ENCODE measurements around the gene ATP2C1. TPM values are rescaled to one million over a fixed set of nuclear protein-coding genes. Genes with fewer than 3 reads are reported as not detected.
A peak's percentile ranks its signal among the peaks of the same experiment; 100 is the strongest.

The ATP2C1 gene
- total and polyA plus RNA-seq, 4 donors, result 21.8 to 67.5 (median 43.3) TPM

DNA sequence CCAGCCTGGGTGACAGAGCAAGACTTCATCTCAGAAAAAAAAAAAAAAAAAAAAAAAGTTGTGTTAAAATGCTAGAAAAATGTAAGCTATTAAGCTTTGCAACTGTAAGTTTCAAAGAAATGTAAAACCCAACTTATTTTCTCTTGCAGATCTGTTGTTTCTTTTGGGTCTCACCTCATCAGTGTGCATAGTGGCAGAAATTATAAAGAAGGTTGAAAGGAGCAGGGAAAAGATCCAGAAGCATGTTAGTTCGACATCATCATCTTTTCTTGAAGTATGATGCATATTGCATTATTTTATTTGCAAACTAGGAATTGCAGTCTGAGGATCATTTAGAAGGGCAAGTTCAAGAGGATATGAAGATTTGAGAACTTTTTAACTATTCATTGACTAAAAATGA is 107.2 kb downstream of the ATP2C1 start:
- Histone ChIP-seq H3K9me3 (ENCODE audit: control insufficient read depth, low read length) (no peaks in the 10 kb centered on the region), H3K4me1 (ENCODE audit: control insufficient read depth in 1 of 2, insufficient read depth in 2 of 2, low read length in 2 of 2) (no peaks in the 10 kb centered on the region), H3K4me3 (ENCODE audit: low read length in 2 of 2) (no peak overlapping the region), H3K27me3 (ENCODE audit: control insufficient read depth in 1 of 2, insufficient read depth in 2 of 2, low read length in 1 of 2) (no peaks in the 10 kb centered on the region), H3K36me3 (ENCODE audit: control insufficient read depth in 1 of 2, insufficient read depth in 2 of 2, low read length in 1 of 2) (no peaks in the 10 kb centered on the region), H3K27ac (ENCODE audit: low read depth in 1 of 2, low read length in 2 of 2) (no peak overlapping the region)
- WGBS, 2 donors, result 62 to 76% methylated on average over 1 of the region's 1 CpG
- ATAC-seq (ENCODE audit: low FRiP score), result no peak
- DNase-seq, result no peak
- intact Hi-C loops (cut with DNase I), result no loop called here

DNA sequence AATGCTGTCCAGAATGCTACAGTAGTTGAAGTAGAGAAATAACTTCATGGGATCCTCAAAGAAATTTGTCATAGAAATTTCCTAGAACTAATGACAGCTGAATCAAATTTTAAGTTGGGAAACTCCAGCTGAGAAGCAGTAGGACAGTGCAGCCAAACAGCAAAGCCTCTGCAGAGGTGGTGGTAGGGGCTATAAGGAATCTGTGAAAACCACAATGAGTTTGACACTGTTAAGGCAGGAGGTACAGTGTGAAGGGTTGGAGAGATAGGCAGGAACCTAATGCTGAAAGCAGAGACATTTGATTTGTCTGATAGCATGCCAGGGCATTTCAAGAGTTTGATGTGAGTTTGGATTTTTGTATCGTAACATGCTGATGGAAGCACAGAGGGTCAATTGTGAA is 110.7 kb downstream of the ATP2C1 start:
- ATAC-seq (ENCODE audit: low FRiP score) (no peak), DNase-seq (no peak)
- Histone ChIP-seq H3K9me3 (ENCODE audit: control insufficient read depth, low read length) (no peaks in the 10 kb centered on the region), H3K4me1 (ENCODE audit: control insufficient read depth in 1 of 2, insufficient read depth in 2 of 2, low read length in 2 of 2) (no peaks in the 10 kb centered on the region), H3K27ac (ENCODE audit: low read depth in 1 of 2, low read length in 2 of 2) (no peak overlapping the region), H3K27me3 (ENCODE audit: control insufficient read depth in 1 of 2, insufficient read depth in 2 of 2, low read length in 1 of 2) (no peaks in the 10 kb centered on the region), H3K36me3 (ENCODE audit: control insufficient read depth in 1 of 2, insufficient read depth in 2 of 2, low read length in 1 of 2) (peaks cover 0 to 2% of the 10 kb centered on the region in 2 donors), H3K4me3 (ENCODE audit: low read length in 2 of 2) (no peak overlapping the region)
- intact Hi-C loops (cut with DNase I), result no loop called here
- WGBS, 2 donors, result 94 to 98% methylated on average over 1 of the region's 1 CpG

DNA sequence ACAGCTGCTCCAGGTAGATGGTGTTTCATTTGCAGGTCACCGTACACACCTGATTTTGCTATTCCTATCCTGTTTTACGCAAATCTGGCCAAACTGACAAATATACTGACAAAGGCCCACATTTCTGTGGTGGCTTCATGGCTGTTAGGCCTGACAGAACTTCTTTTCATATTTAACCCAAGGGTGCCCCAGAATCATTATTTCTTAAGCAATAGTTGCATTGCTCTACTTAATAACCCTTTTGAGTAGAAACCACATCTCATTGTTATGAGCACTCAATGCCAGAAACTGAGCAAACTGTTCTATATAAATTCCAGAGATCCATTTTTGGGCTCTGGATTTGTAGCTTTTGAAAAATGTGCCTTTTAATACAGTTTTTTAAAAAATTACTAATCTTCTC is 113.4 kb downstream of the ATP2C1 start:
- DNase-seq, result no peak
- intact Hi-C loops (cut with DNase I), result no loop called here
- peaks cover 0 to 4% of the 10 kb centered on the region in 2 donors for H3K36me3 ChIP-seq (ENCODE audit: control insufficient read depth in 1 of 2, insufficient read depth in 2 of 2, low read length in 1 of 2)

DNA sequence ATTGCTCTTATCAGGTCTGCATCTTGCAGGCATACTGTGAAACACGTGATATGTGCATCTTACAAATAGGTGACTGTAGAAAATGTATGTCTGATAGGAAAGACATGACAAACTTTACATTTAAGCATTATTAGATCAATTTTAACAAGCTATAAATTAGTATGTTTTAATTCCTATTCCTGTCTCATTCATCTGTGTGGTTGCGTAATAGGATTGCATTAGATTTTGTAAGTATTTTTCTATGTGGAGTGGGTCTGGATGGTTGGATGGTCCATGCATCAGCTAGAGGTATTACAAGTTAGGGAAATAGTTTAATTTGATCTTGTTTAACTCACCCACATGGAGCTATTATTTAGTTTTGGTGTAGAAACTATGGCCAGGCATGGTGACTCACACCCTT is 113.9 kb downstream of the ATP2C1 start:
- Histone ChIP-seq H3K4me1 (ENCODE audit: control insufficient read depth in 1 of 2, insufficient read depth in 2 of 2, low read length in 2 of 2) (no peaks in the 10 kb centered on the region), H3K27ac (ENCODE audit: low read depth in 1 of 2, low read length in 2 of 2) (no peak overlapping the region), H3K36me3 (ENCODE audit: control insufficient read depth in 1 of 2, insufficient read depth in 2 of 2, low read length in 1 of 2) (peaks cover 0 to 4% of the 10 kb centered on the region in 2 donors), H3K4me3 (ENCODE audit: low read length in 2 of 2) (no peak overlapping the region), H3K9me3 (ENCODE audit: control insufficient read depth, low read length) (no peaks in the 10 kb centered on the region), H3K27me3 (ENCODE audit: control insufficient read depth in 1 of 2, insufficient read depth in 2 of 2, low read length in 1 of 2) (no peaks in the 10 kb centered on the region)
- intact Hi-C loops (cut with DNase I), result no loop called here
- ATAC-seq (ENCODE audit: low FRiP score) (no peak), DNase-seq (no peak)
- WGBS, 2 donors, result 95 to 96% methylated on average over 2 of the region's 2 CpGs

More for the DNA sequence above, 113.4 kb downstream of the ATP2C1 start:
- no peaks in the 10 kb centered on the region for H3K9me3 ChIP-seq (ENCODE audit: control insufficient read depth, low read length)
- H3K27me3 ChIP-seq (ENCODE audit: control insufficient read depth in 1 of 2, insufficient read depth in 2 of 2, low read length in 1 of 2), result no peaks in the 10 kb centered on the region
- no peak overlapping the region for H3K27ac ChIP-seq (ENCODE audit: low read depth in 1 of 2, low read length in 2 of 2)
- H3K4me1 ChIP-seq (ENCODE audit: control insufficient read depth in 1 of 2, insufficient read depth in 2 of 2, low read length in 2 of 2), result no peaks in the 10 kb centered on the region
- whole genome bisulfite sequencing, 2 donors, result 96 to 100% methylated on average over 2 of the region's 2 CpGs
- no peak for ATAC-seq (ENCODE audit: low FRiP score)
- no peak overlapping the region for H3K4me3 ChIP-seq (ENCODE audit: low read length in 2 of 2)

DNA sequence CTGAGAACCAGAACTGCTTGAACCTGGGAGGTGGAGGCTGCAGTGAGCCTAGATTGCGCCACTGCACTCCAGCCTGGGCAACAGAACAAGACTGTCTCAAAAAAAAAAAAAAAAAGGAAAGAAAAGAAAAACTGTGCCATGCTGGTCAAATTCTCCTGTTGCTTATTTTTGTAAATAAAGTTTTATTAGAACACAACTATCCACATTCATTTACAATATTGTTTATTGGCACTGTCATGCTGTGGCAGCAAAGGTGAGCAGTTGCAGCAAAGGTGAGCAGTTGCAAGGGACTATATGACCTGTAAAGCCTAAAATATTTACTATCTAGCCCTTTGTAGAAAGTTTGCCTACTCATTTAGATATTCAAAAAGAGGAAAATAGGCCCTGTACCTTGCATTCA is 114.4 kb downstream of the ATP2C1 start:
- ATAC-seq (ENCODE audit: low FRiP score), result no peak
- peaks cover 0 to 4% of the 10 kb centered on the region in 2 donors for H3K36me3 ChIP-seq (ENCODE audit: control insufficient read depth in 1 of 2, insufficient read depth in 2 of 2, low read length in 1 of 2)
- H3K27ac ChIP-seq (ENCODE audit: low read depth in 1 of 2, low read length in 2 of 2), result no peak overlapping the region
- intact Hi-C loops (cut with DNase I), result no loop called here
- no peaks in the 10 kb centered on the region for H3K4me1 ChIP-seq (ENCODE audit: control insufficient read depth in 1 of 2, insufficient read depth in 2 of 2, low read length in 2 of 2)
- WGBS, 2 donors, result 95 to 100% methylated on average over 1 of the region's 1 CpG
- no peaks in the 10 kb centered on the region for H3K27me3 ChIP-seq (ENCODE audit: control insufficient read depth in 1 of 2, insufficient read depth in 2 of 2, low read length in 1 of 2)
- no peak for DNase-seq
- H3K4me3 ChIP-seq (ENCODE audit: low read length in 2 of 2), result no peak overlapping the region
- no peaks in the 10 kb centered on the region for H3K9me3 ChIP-seq (ENCODE audit: control insufficient read depth, low read length)

DNA sequence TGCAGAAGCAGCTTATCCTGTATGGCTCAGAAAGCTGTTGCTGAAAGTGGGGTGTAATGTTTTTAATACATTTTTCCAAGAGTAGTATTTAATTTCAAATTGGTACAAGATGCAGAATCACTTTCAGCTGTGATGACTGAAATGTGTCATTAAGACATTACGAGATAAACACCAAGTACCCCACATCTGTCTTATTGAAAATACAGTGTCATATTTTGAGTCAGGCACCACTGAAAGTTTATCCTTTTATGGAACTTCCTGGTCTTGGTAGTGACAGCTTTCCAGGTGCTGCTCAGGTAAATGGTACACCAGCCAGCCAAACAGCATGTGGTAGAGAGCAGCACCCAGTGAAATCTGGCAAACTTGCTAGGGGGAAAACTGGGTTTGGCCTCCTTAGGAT is 115.8 kb downstream of the ATP2C1 start:
- intact Hi-C loops (cut with DNase I), result no loop called here
- no peak for DNase-seq
- H3K36me3 ChIP-seq (ENCODE audit: control insufficient read depth in 1 of 2, insufficient read depth in 2 of 2, low read length in 1 of 2), result peaks cover 0 to 4% of the 10 kb centered on the region in 2 donors
- 95 to 98% methylated on average over 1 of the region's 1 CpG for WGBS, 2 donors
- H3K9me3 ChIP-seq (ENCODE audit: control insufficient read depth, low read length), result no peaks in the 10 kb centered on the region
- no peak overlapping the region for H3K27ac ChIP-seq (ENCODE audit: low read depth in 1 of 2, low read length in 2 of 2)
- no peaks in the 10 kb centered on the region for H3K27me3 ChIP-seq (ENCODE audit: control insufficient read depth in 1 of 2, insufficient read depth in 2 of 2, low read length in 1 of 2)
- no peak overlapping the region for H3K4me3 ChIP-seq (ENCODE audit: low read length in 2 of 2)
- ATAC-seq (ENCODE audit: low FRiP score), result no peak
- no peaks in the 10 kb centered on the region for H3K4me1 ChIP-seq (ENCODE audit: control insufficient read depth in 1 of 2, insufficient read depth in 2 of 2, low read length in 2 of 2)

DNA sequence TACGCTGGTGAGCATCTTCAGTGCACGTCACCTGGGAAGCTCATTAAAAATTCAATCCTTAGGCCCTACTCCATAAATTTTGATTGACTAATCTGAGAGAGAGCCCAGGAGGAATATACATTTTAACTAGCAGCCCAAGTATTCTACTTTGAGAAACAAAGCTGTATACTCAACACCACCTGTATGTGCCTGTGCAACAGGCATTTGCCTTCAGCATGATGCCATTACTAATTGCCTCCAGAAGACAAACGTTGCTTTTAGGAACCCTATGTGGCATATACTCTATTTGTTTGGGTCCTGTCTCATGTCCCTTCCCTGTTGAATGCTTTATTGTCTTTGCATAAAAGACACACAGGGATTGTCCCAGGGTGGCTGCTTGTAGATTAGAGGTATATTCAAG is 125.1 kb downstream of the ATP2C1 start:
- 79 to 84% methylated on average over 3 of the region's 3 CpGs for WGBS, 2 donors
- intact Hi-C loops (cut with DNase I), result no loop called here
- no peaks in the 10 kb centered on the region for H3K27me3 ChIP-seq (ENCODE audit: control insufficient read depth in 1 of 2, insufficient read depth in 2 of 2, low read length in 1 of 2)
- peaks cover 0 to 7% of the 10 kb centered on the region in 2 donors for H3K36me3 ChIP-seq (ENCODE audit: control insufficient read depth in 1 of 2, insufficient read depth in 2 of 2, low read length in 1 of 2)
- no peak for ATAC-seq (ENCODE audit: low FRiP score)
- H3K4me1 ChIP-seq (ENCODE audit: control insufficient read depth in 1 of 2, insufficient read depth in 2 of 2, low read length in 2 of 2), result peaks cover 3 to 7% of the 10 kb centered on the region in 2 donors
- H3K27ac ChIP-seq (ENCODE audit: low read depth in 1 of 2, low read length in 2 of 2), result no peak overlapping the region
- H3K9me3 ChIP-seq (ENCODE audit: control insufficient read depth, low read length), result no peaks in the 10 kb centered on the region
- DNase-seq, result no peak
- H3K4me3 ChIP-seq (ENCODE audit: low read length in 2 of 2), result no peak overlapping the region

DNA sequence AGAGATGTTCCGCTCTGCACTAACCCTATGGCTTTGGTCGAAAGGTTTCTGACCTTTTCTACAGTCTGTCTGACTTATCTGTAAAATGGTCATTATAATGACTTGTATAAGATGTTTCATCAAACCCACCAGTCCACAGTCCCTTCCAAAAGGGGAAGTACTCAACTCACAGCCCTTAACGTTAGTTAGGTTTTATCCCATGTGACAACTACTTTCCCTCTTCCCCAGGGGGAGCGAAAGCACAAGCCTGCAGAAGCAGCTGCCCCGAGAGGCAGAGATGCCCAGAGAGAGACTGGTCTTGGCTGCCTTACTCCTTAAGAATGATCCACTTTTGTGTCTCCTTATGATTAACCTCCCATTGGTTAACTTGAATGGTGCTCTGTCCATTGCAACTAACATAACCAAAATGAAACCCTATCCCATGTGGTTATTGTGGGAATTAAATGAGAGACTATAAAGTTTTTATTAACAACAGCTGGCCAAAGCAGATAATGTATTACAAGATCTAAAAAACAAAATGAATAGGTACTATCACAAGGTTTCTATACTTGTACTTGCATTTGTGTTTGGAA is 126.3 kb downstream of the ATP2C1 start:
- intact Hi-C loops (cut with DNase I), result loop anchor here in 1 of 2 donors (10.0 kb wide), 1 partner anchor 125 kb away; the partner anchor contains the start of gene ATP2C1
- DNase-seq (no peak), ATAC-seq (ENCODE audit: low FRiP score) (no peak)
- H3K36me3 ChIP-seq (ENCODE audit: control insufficient read depth in 1 of 2, insufficient read depth in 2 of 2, low read length in 1 of 2), result peaks cover 0 to 8% of the 10 kb centered on the region in 2 donors
- peaks cover 6 to 7% of the 10 kb centered on the region in 2 donors for H3K4me1 ChIP-seq (ENCODE audit: control insufficient read depth in 1 of 2, insufficient read depth in 2 of 2, low read length in 2 of 2)
- H3K4me3 ChIP-seq (ENCODE audit: low read length in 2 of 2), result no peak overlapping the region
- H3K27ac ChIP-seq (ENCODE audit: low read depth in 1 of 2, low read length in 2 of 2), result no peak overlapping the region
- 68 to 71% methylated on average over 5 of the region's 5 CpGs for WGBS, 2 donors
- no peaks in the 10 kb centered on the region for H3K27me3 ChIP-seq (ENCODE audit: control insufficient read depth in 1 of 2, insufficient read depth in 2 of 2, low read length in 1 of 2)
- H3K9me3 ChIP-seq (ENCODE audit: control insufficient read depth, low read length), result no peaks in the 10 kb centered on the region

DNA sequence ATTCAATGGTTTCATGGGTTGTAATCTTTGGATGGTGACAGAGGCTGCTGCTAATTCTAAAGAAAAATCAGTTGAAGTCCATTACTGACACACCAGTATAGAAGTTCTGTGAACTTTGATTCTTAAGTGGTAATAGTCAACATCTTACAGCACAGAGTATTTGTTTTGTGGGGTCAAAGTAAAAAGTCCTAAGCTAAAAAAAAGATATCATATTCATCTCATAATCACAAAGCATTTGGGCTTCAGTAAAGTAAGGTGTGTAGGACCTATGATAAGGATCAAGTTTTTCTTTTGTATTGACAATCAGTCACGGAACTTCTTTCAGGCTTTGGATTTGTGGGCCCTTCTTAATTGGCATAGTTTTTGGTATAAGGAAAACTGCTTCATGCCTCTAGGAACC is 131.7 kb downstream of the ATP2C1 start:
- peaks cover 4 to 6% of the 10 kb centered on the region in 2 donors for H3K4me1 ChIP-seq (ENCODE audit: control insufficient read depth in 1 of 2, insufficient read depth in 2 of 2, low read length in 2 of 2)
- ATAC-seq (ENCODE audit: low FRiP score) (no peak), DNase-seq (no peak)
- peak overlapping the region; percentile 69 to 83 for H3K4me3 ChIP-seq (ENCODE audit: low read length in 2 of 2)
- WGBS, 2 donors, result 91 to 94% methylated on average over 1 of the region's 1 CpG
- H3K36me3 ChIP-seq (ENCODE audit: control insufficient read depth in 1 of 2, insufficient read depth in 2 of 2, low read length in 1 of 2), result peaks cover 0 to 2% of the 10 kb centered on the region in 2 donors
- H3K27ac ChIP-seq (ENCODE audit: low read depth in 1 of 2, low read length in 2 of 2), result no peak overlapping the region
- intact Hi-C loops (cut with DNase I), result loop anchor here in 1 of 2 donors (10.0 kb wide), 1 partner anchor 131 kb away; the partner anchor contains the start of gene ATP2C1
- H3K27me3 ChIP-seq (ENCODE audit: control insufficient read depth in 1 of 2, insufficient read depth in 2 of 2, low read length in 1 of 2), result no peaks in the 10 kb centered on the region
- no peaks in the 10 kb centered on the region for H3K9me3 ChIP-seq (ENCODE audit: control insufficient read depth, low read length)
